H1 (cell line): ENCODE measurements around the gene ISY1. TPM values are rescaled to one million over a fixed set of nuclear protein-coding genes. Genes with fewer than 3 reads are reported as not detected.
"Not testable (repeated sequence)": the region's sequence is repeated elsewhere in the genome, so short reads cannot be mapped to it uniquely, and the experiment has no call there.

Experiments
- CTCF ChIA-PET: fragments of 300-600 bp; sonication (Branson Sonifier 250); formaldehyde crosslinking; loops from one replicate; lab custom pipeline; 2021; ENCODE audit not compliant: partially characterized antibody; lab: Charles Lee
- POLR2A ChIA-PET: fragments of 300-600 bp; sonication (Branson Sonifier 250); formaldehyde crosslinking; loops from one replicate; lab custom pipeline; 2021; ENCODE audit warnings: inconsistent platforms; ENCODE audit not compliant: partially characterized antibody; lab: Charles Lee
- DNase-seq, 2 experiments: peaks; one replicate each; pipeline versions ENCODE4 v3.0.0 to v3.0.0-alpha.2; 2010 to 2022; ENCODE audit warnings: low spot score in 2 of 2, low read depth in 1 of 2, mixed read lengths in 1 of 2
- FAIRE-seq: peaks from 2 replicates; lab custom pipeline; 2011; peaks lifted over from hg19 to GRCh38; lab: Jason Lieb, UNC
- H2AFZ ChIP-seq: 2 replicates; pipeline ENCODE4 v1.8.1; 2012; ENCODE audit warnings: low read length, inconsistent platforms
- H2AK5ac ChIP-seq: 2 replicates; pipeline ENCODE4 v1.6.1; 2013; ENCODE audit warnings: low read depth, low read length
- H2BK120ac ChIP-seq: replicated peaks from 2 replicates; pipeline ENCODE3; 2013; ENCODE audit warnings: low read depth, low read length, inconsistent platforms
- H2BK12ac ChIP-seq: 2 replicates; pipeline ENCODE4 v1.6.1; 2013; ENCODE audit warnings: low read depth, low read length
- H2BK15ac ChIP-seq: 2 replicates; pipeline ENCODE4 v1.6.1; 2013; ENCODE audit warnings: low read length
- H2BK20ac ChIP-seq: 2 replicates; pipeline ENCODE4 v1.6.1; 2013; ENCODE audit warnings: low read length
- H2BK5ac ChIP-seq: 2 replicates; pipeline ENCODE4 v1.6.1; 2013; ENCODE audit warnings: low read depth, low read length
- H3K14ac ChIP-seq: 2 replicates; pipeline ENCODE4 v1.6.1; 2013; ENCODE audit warnings: inconsistent platforms; ENCODE audit not compliant: insufficient read length
- H3K18ac ChIP-seq: 2 replicates; pipeline ENCODE4 v1.6.1; 2013; ENCODE audit warnings: low read length; ENCODE audit errors: extremely low read depth
- H3K23ac ChIP-seq: 2 replicates; pipeline ENCODE4 v1.6.1; 2013; ENCODE audit warnings: inconsistent platforms; ENCODE audit not compliant: insufficient read length
- H3K23me2 ChIP-seq: 2 replicates; pipeline ENCODE4 v1.6.1; 2013; ENCODE audit warnings: low read depth, low read length
- H3K27ac ChIP-seq: 2 replicates; pipeline ENCODE4 v1.6.1; 2011; ENCODE audit warnings: low read depth, low read length, inconsistent platforms
- H3K27me3 ChIP-seq, 4 experiments: replicated peaks in 1 of 4; 1 replicate in 1 of 4; 2 replicates in 3 of 4; pipeline versions ENCODE4 v1.6.1 to v1.8.1; 2011 to 2013; ENCODE audit warnings: low read length in 3 of 4, mild to moderate bottlenecking in 3 of 4, inconsistent platforms in 2 of 4, mixed read lengths in 2 of 4, moderate library complexity in 1 of 4; ENCODE audit not compliant: control insufficient read depth in 3 of 4, insufficient read depth in 3 of 4; ENCODE audit errors: extremely low read depth in 1 of 4
- H3K36me3 ChIP-seq, 4 experiments: 2 replicates each; pipeline versions ENCODE4 v1.6.1 to v1.8.1; 2011 to 2013; ENCODE audit warnings: mild to moderate bottlenecking in 4 of 4, low read length in 3 of 4, moderate library complexity in 2 of 4, control low read depth in 1 of 4, inconsistent platforms in 1 of 4; ENCODE audit not compliant: insufficient read depth in 4 of 4, control insufficient read depth in 2 of 4
- H3K4ac ChIP-seq: replicated peaks from 2 replicates; pipeline ENCODE3; 2013; ENCODE audit warnings: low read length, low read depth, mixed read lengths, inconsistent platforms; ENCODE audit not compliant: insufficient read length
- H3K4me1 ChIP-seq, 4 experiments: replicated peaks in 1 of 4; 1 replicate in 1 of 4; 2 replicates in 3 of 4; pipeline versions ENCODE4 v1.6.1 to v1.8.1; 2011 to 2013; ENCODE audit warnings: low read length in 3 of 4, inconsistent platforms in 2 of 4, mixed read lengths in 1 of 4; ENCODE audit not compliant: insufficient read depth in 4 of 4, control insufficient read depth in 3 of 4
- H3K4me2 ChIP-seq, 2 experiments: 2 replicates each; pipeline versions ENCODE4 v1.6.1 to v1.8.1; 2011 to 2013; ENCODE audit warnings: low read depth in 2 of 2, low read length in 2 of 2, control low read depth in 1 of 2, inconsistent platforms in 1 of 2, mild to moderate bottlenecking in 1 of 2; ENCODE audit not compliant: insufficient read depth in 1 of 2
- H3K4me3 ChIP-seq, 4 experiments: fragments of 200-600, 300-600 bp in 1 of 4; sonication (generic), shearing (Covaris generic), sonication (Bioruptor Twin) in 1 of 4; 2 replicates each; pipeline versions ENCODE4 v1.5.1 to v1.8.1; 2011 to 2016; ENCODE audit warnings: low read length in 4 of 4, low read depth in 3 of 4, control low read depth in 2 of 4, inconsistent platforms in 2 of 4, mild to moderate bottlenecking in 2 of 4, mixed read lengths in 1 of 4, moderate library complexity in 1 of 4; ENCODE audit not compliant: insufficient read depth in 2 of 4; ENCODE audit errors: extremely low read depth in 1 of 4
- H3K56ac ChIP-seq: replicated peaks from 2 replicates; pipeline ENCODE3; 2013; ENCODE audit warnings: low read depth, mild to moderate bottlenecking, mixed read lengths, low read length, inconsistent platforms; ENCODE audit not compliant: insufficient read length
- H3K79me1 ChIP-seq: 2 replicates; pipeline ENCODE4 v1.6.1; 2013; ENCODE audit warnings: low read depth, low read length, control low read depth
- H3K79me2 ChIP-seq, 2 experiments: 2 replicates each; pipeline versions ENCODE4 v1.6.1 to v1.8.1; 2012 to 2013; ENCODE audit warnings: low read length in 2 of 2, mild to moderate bottlenecking in 2 of 2, inconsistent platforms in 1 of 2; ENCODE audit not compliant: insufficient read depth in 2 of 2, control insufficient read depth in 1 of 2
- H3K9ac ChIP-seq, 4 experiments: replicated peaks in 1 of 4; 1 replicate in 1 of 4; 2 replicates in 3 of 4; pipeline versions ENCODE4 v1.6.1 to v1.8.1; 2011 to 2013; ENCODE audit warnings: low read depth in 3 of 4, low read length in 3 of 4, control low read depth in 2 of 4, mild to moderate bottlenecking in 2 of 4, moderate library complexity in 2 of 4, inconsistent platforms in 1 of 4; ENCODE audit errors: extremely low read depth in 1 of 4
- H3K9me3 ChIP-seq, 2 experiments: 2 replicates each; pipeline versions ENCODE4 v1.6.1 to v1.8.1; 2012 to 2013; ENCODE audit warnings: mild to moderate bottlenecking in 2 of 2, moderate library complexity in 2 of 2, control low read depth in 1 of 2, inconsistent platforms in 1 of 2, low read depth in 1 of 2, low read length in 1 of 2, mixed read lengths in 1 of 2; ENCODE audit not compliant: insufficient read depth in 2 of 2
- H4K20me1 ChIP-seq, 2 experiments: replicated peaks in 1 of 2; 2 replicates each; pipeline versions ENCODE3 to v1.8.1; 2011 to 2013; ENCODE audit warnings: inconsistent platforms in 2 of 2, low read length in 2 of 2, mild to moderate bottlenecking in 1 of 2; ENCODE audit not compliant: insufficient read depth in 2 of 2, control insufficient read depth in 1 of 2
- H4K5ac ChIP-seq: 2 replicates; pipeline ENCODE4 v1.6.1; 2013; ENCODE audit warnings: low read length, low read depth, mixed read lengths, inconsistent platforms; ENCODE audit not compliant: insufficient read length
- H4K8ac ChIP-seq: 2 replicates; pipeline ENCODE4 v1.8.0; 2013; ENCODE audit warnings: mild to moderate bottlenecking, moderate library complexity, low read length, inconsistent platforms; ENCODE audit not compliant: insufficient read depth; ENCODE audit errors: extremely low read depth
- H4K91ac ChIP-seq: replicated peaks from 2 replicates; pipeline ENCODE3; 2013; ENCODE audit warnings: low read length, mixed read lengths, inconsistent platforms; ENCODE audit not compliant: insufficient read length
- CBX8 ChIP-seq: fragments of 300-800, 300-1000 bp; sonication (generic); IDR thresholded peaks from 2 replicates; pipeline ENCODE4 v1.7.1; 2016; ENCODE audit warnings: low read depth, low read length, borderline replicate concordance
- CTBP2 ChIP-seq: IDR thresholded peaks from 2 replicates; pipeline ENCODE4 v1.7.0; 2011; ENCODE audit warnings: borderline replicate concordance, mild to moderate bottlenecking, moderate library complexity, mixed read lengths, low read length; ENCODE audit not compliant: insufficient read depth, insufficient read length
- JUND ChIP-seq: IDR thresholded peaks from 2 replicates; pipeline ENCODE4 v1.6.1; 2011; ENCODE audit warnings: mild to moderate bottlenecking, improper control_type of control experiment, low read length
- POU5F1 ChIP-seq: IDR thresholded peaks from 2 replicates; pipeline ENCODE4 v1.6.1; 2011; ENCODE audit warnings: low read depth, mild to moderate bottlenecking, low read length, moderate library complexity
- SIRT6 ChIP-seq: IDR thresholded peaks from one replicate; pipeline ENCODE4 v1.7.1; 2012; ENCODE audit warnings: low read length, inconsistent platforms
- SP1 ChIP-seq: IDR thresholded peaks from 2 replicates; pipeline ENCODE4 v1.6.1; 2011; ENCODE audit warnings: low read depth, low read length
- TAF7 ChIP-seq: optimal IDR thresholded peaks from 2 replicates; pipeline ENCODE3; 2011; ENCODE audit warnings: low read depth, mild to moderate bottlenecking, inconsistent platforms, low read length, moderate library complexity, borderline replicate concordance
- YY1 ChIP-seq: IDR thresholded peaks from 2 replicates; pipeline ENCODE4 v1.6.1; 2011; ENCODE audit warnings: low read depth, mild to moderate bottlenecking, low read length
- WGBS, 2 experiments: shearing (Covaris generic) in 1 of 2; methylation state at CpG; one replicate each; pipeline versions ENCODE4 v1.1.6 to v1.1.7; 2013 to 2015; ENCODE audit warnings: low lambda C conversion rate in 2 of 2, mixed read lengths in 2 of 2, inconsistent platforms in 1 of 2, low coverage in 1 of 2, missing lambda C conversion rate in 1 of 2; ENCODE audit not compliant: insufficient replicate concordance in 2 of 2, insufficient coverage in 1 of 2, insufficient read length in 1 of 2; ENCODE audit errors: extremely low coverage in 1 of 2, missing lambda C conversion rate in 1 of 2; 5-methylcytosine and 5-hydroxymethylcytosine counted together
- polyA plus RNA-seq, 7 experiments: library from polyadenylated mRNA; depleted of rRNA in 3 of 7; stranded (reverse) in 5 of 7; unstranded in 2 of 7; fragments of >200 nt in 5 of 7; fragments of 200-250 nt in 2 of 7; gene quantifications; 1 replicate in 5 of 7; 2 replicates in 1 of 7; 4 replicates in 1 of 7; pipeline versions ENCODE4 v1.2.1 to v1.2.3, GENCODE V29; 2011 to 2013; ENCODE audit warnings: missing spikeins in 2 of 7, mixed read lengths in 2 of 7
- total RNA-seq: library from RNA; stranded (reverse); fragmentation: NEBNext Ultra II Directional; extraction: Animal tissue kit (Norgen Biotek cat#: 25700); gene quantifications from 2 replicates; pipeline ENCODE4 v1.2.1, GENCODE V29; 2021
- TF ChIP-seq, protein P1 (sequence below): IDR thresholded peaks from 2 replicates; pipeline ENCODE4 v1.6.1; 2012; ENCODE audit warnings: inconsistent platforms

Gene ISY1
- total and polyA plus RNA-seq, 2 of the 8 experiments (the other 6 are each of a cell fraction or from before 2014, with no cell fraction given): 16.6 to 38.7 TPM

DNA sequence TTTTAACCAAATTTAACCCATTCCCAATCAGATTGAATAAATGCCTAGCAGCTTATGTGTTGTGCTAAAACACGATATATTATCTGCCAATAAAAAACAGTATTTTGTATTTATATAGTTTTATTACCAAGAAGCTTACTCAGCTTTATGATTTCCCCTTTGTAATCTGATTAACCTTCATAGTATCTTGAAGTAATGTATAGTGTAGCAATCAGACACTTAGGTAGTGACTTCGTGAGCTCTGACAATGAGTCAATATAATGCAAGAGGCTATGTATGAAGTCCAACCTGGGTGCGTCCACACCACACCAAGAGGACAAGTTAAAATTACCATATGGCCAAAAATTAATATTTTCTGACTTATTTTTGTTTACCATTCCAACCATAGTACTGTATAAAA lies 24.9 kb upstream of the ISY1 start (continued):
- TF ChIP-seq CTBP2 (no peak), YY1 (no peak), JUND (no peak), SP1 (no peak), CBX8 (no peak), POU5F1 (no peak), SIRT6 (no peak), TAF7 (no peak)
- TF ChIP-seq, protein P1, sequence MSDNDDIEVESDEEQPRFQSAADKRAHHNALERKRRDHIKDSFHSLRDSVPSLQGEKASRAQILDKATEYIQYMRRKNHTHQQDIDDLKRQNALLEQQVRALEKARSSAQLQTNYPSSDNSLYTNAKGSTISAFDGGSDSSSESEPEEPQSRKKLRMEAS: no peak
- TF ChIP-seq, all 59 proteins: peak for 0

DNA sequence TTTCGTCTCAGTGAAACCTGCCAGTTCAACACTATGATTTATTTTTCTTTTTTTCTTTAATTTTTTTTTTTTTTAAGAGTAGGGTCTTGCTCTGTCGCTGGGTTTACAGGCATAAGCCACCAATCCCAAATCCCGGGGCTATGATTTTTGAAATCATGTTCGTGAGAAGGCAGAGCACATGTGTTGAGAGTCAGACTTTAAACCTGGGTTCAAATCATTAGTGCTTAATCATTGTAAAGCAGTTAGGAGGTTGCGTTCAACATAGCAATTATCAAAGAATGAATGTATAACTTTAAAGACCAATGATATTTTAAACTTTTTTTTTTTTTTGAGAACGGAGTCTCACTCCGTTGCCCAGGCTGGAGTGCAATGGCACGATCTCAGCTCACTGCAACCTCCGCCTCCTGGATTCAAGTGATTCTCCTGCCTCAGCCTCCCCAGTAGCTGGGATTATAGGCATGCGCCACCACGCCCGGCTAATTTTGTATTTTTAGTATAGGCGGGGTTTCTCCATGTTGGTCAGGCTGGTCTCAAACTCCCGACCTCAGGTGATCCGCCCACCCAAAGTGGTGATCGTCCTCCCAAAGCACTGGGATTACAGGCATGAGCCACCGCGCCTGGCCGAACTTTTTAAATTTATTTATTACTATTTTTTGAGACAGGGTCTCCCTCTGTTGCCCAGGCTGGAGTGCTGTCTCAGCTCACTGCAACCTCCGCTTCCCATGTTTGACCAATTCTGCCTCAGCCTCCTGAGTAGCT lies 24.1 kb upstream of the ISY1 start:
- H3K18ac ChIP-seq, H3K9me3 ChIP-seq, H3K23ac ChIP-seq, H2BK5ac ChIP-seq, H3K27me3 ChIP-seq, H4K8ac ChIP-seq, H2BK12ac ChIP-seq, H2AK5ac ChIP-seq, H2BK20ac ChIP-seq, H4K91ac ChIP-seq, H2BK15ac ChIP-seq, H4K5ac ChIP-seq, DNase-seq, H3K9ac ChIP-seq, H2AFZ ChIP-seq, H3K4me1 ChIP-seq, H3K23me2 ChIP-seq, FAIRE-seq, H3K79me1 ChIP-seq, H3K14ac ChIP-seq, H3K56ac ChIP-seq, H2BK120ac ChIP-seq, H3K27ac ChIP-seq, H3K4ac ChIP-seq: not testable (repeated sequence)
- ChIA-PET CTCF (interaction anchor here (7.8 kb wide), 1 partner anchor 61 kb away, joined by 45 read pairs; no protein-coding TSS in a partner anchor), POLR2A (interaction anchor here (0.7 to 1.6 kb wide), 4 partner anchors 21 to 55 kb away, joined by 3 to 7 read pairs (median 4); no protein-coding TSS in a partner anchor)
- H3K4me2 ChIP-seq: peak overlapping the region; percentile 15 to 75; a peak in 2 of 4 replicates
- peaks cover 0 to 11% (median 0%) of the 10 kb centered on the region in 4 experiments; a peak in 1 of 8 replicates for H3K36me3 ChIP-seq
- H3K79me2 ChIP-seq: peaks cover 33 to 48% of the 10 kb centered on the region in 2 experiments
- WGBS, 2 experiments: 92% methylated on average over 19 of the region's 20 CpGs; no CpG with 5 or more reads in 1 of the 2 experiments
- peak overlapping the region in 3 of 4 experiments; percentile 77 to 100 (median 98); a peak in 6 of 8 replicates for H3K4me3 ChIP-seq
- H4K20me1 ChIP-seq: peaks cover 8 to 12% of the 10 kb centered on the region in 2 experiments
